GM12872 (cell line): ENCODE data around the gene NUMBL.

ENCODE experiments used
- TF ChIP-seq, protein P1 (sequence below): IDR thresholded peaks from 3 replicates; pipeline ENCODE4 v1.5.1; 2011; ENCODE audit warnings: low read depth, mild to moderate bottlenecking, low read length, moderate library complexity; ENCODE audit not compliant: insufficient read depth

The NUMBL gene

DNA sequence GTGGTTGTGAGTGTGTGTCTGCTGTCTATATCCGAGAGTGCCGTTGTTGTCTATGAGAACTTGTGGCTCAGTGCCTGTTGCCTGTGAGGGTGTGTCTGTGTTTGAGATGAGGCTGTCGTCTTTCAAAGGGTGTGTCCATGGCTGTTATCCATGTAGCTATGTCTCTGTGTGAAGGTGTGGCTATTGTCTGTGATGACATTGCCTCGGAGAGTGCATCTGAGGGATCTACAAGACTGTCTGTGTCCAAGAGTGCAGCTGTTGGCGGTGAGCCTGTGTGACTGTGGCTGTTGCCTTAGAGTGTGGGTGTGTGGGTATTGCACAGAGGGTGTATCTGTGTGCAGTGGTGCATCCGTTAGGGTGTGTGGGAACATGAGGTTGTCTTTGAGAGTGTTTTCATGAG is 4.9 kb downstream of the NUMBL start:
- TF ChIP-seq, protein P1, sequence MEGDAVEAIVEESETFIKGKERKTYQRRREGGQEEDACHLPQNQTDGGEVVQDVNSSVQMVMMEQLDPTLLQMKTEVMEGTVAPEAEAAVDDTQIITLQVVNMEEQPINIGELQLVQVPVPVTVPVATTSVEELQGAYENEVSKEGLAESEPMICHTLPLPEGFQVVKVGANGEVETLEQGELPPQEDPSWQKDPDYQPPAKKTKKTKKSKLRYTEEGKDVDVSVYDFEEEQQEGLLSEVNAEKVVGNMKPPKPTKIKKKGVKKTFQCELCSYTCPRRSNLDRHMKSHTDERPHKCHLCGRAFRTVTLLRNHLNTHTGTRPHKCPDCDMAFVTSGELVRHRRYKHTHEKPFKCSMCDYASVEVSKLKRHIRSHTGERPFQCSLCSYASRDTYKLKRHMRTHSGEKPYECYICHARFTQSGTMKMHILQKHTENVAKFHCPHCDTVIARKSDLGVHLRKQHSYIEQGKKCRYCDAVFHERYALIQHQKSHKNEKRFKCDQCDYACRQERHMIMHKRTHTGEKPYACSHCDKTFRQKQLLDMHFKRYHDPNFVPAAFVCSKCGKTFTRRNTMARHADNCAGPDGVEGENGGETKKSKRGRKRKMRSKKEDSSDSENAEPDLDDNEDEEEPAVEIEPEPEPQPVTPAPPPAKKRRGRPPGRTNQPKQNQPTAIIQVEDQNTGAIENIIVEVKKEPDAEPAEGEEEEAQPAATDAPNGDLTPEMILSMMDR: no peak

DNA sequence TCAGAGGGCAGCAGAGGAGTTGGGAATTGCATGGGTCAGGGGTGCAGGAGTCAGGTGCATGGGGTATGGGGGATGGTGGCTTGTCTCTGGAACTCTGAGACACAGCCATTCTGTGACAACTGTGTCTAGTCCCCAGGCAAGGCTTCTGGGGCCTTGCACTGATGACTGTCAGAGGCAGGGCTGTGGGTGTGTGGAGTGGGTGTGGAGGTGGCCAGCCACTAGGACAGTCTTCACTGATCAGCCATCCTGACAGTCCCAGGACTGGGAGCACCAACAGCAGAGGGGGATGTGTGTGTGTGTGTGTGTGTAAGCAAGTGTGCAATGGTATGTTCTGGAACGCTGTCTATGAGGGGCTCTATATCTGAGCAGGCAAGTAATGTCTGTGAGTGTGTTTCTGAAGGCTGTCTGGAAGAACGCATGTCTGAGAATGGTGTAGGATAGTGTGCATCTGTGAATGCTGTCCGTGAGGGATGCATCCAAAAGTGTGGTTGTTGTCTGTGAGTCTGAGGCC is 5.4 kb downstream of the NUMBL start:
- TF ChIP-seq, protein P1: no peak

DNA sequence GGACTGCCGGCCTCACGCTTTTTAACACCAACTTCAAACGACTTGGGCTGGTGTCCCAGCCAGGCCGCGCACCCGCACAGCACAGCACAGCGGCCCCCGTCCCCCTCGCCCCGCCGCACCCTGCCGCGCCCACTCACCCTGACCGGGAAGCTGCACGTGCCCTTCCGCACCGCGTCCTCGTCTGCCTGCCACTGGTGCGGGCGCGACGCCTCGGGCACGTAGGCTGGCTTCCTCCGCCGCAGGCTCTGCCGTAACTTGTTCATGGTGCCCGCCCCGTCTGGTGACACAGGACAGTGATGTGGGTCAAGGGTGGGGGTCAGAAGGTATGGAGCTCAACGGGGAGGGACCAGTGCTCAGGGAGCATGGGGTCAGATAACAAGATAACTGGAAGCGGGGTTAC is 6.2 kb downstream of the NUMBL start:
- TF ChIP-seq, protein P1: no peak

DNA sequence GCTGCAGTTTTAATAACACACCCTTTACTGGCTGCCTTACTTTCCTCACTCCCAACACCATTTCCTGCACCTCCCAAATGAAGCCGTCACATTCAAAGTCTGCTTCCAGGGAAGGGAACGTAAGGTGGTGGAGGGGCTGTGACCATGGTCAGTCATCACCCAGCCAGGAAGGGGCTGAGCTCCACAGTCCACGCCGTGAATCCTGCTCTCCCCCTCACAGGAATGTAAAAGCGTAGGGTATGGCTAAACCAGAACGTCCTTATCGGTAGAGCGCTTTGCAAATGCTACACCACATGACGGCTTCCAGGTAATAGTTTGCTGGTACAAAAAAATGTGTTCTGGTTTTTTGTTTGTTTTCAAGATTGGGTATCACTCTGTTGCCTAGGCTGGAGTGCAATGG is 7.0 kb downstream of the NUMBL start:
- TF ChIP-seq, protein P1: no peak

DNA sequence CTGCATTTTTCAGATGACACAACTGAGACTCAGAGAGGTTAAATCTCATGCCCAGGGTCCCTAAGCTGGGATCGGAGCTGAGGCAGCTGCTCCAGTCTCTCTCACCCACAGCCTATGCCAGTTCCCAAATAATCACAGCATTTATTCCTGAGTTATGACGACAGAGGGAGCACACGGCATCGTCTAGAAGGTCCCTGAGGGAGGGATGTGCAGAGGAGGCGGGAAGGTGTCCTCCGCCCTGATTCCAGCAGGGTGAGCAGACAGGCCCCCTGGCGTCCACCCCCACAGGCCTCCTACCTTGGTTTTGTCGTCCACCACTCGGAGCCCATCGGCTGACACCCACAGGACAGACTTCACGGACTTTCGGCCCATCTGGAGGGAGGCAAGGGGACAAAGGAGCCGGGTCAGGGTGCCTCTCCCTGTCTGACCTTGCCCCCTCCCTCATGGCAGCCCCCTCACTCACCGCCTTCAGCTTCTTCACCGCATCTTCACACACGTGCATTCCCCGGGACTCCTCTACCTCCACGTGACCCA is 8.0 kb downstream of the NUMBL start:
- TF ChIP-seq, protein P1: no peak

DNA sequence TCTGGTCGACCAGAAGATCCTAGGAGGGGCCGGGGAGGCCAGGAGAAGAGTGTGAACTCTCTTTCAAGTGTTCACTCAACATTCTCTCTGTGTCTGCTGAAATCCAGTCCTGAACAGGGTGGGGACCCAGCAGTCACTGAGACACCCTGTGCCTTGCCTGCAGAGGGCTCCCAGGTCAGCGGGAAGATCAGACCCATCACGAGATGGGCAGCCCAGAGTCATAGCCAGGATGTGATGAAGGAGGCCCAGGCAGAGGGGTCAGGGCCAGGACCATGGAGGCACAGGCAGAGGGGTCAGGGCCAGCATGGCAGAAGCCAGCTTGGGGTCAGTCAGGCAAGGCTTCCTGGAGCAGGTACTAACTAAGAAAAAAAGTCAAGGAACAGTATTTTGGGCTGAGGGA is 9.4 kb downstream of the NUMBL start:
- TF ChIP-seq, protein P1: no peak

DNA sequence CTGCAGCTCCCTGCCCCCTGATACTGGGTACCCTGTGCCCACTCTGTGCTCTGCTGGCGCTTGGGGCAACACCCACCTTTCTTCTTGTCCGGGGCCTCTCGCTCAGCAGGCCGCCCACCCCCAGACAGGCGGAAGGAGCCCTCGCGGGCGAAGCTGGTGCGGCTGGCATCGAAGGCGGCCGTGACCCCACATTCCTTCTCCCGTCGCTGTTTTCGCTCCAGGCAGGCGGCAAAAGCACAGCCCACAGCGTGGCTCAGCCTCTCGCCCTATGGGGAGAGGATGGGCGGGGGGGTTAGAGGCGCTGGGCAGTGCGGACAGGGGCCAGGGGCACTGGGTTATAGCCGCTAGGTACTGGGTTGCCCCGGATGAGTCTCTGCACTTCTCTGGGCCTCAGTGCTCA is 13.3 kb downstream of the NUMBL start:
- TF ChIP-seq, protein P1: no peak

DNA sequence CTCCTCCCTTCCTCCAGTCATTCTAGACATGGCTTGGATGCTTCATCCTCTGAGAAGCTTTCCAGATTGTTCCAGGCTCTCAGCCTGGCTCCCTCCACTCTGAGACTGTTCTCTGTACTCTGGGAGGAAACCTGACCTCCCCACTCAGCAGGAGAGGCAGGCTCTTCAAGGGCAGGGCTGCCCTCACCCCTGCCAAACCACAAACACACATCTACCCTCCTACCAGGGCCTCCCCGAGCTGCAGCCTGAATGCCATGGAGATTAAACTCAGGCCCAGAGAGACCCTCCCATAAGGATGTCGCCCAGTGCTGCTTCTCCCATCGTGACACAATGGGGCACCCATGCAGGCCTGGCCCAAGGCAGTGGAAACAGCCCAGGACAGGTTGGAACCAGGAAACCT is 16.2 kb downstream of the NUMBL start:
- TF ChIP-seq, protein P1: no peak
